HG03103 (cell line): ENCODE data around the gene CARD9.
"Not testable (repeated sequence)": the region's sequence is repeated elsewhere in the genome, so short reads cannot be mapped to it uniquely, and the experiment has no call there.

Experiments
- ATAC-seq: cut with Tn5 transposase; IDR thresholded peaks from one replicate; pipeline ENCODE4 v1.9.1; 2021; ENCODE audit warnings: low read depth; ENCODE audit not compliant: unreplicated experiment

The CARD9 gene

GRCh38 chr9:136373300-136374182 is at the start of gene CARD9:
TSS of gene CARD9 (minus strand) at chr9:136373669. CDS start at chr9:136372078, 1,591 bp downstream.
- no peak for ATAC-seq

GRCh38 chr9:136422876-136423275 is 49.4 kb upstream of the CARD9 start:
- no peak for ATAC-seq

- ATAC-seq = no peak
These were observed 48.3 kb upstream of the CARD9 start for GRCh38 chr9:136421791-136422190.

- ATAC-seq = no peak
These were observed 45.6 kb upstream of the CARD9 start for GRCh38 chr9:136419092-136419420.

GRCh38 chr9:136418182-136419091 is 45.0 kb upstream of the CARD9 start:
- no peak for ATAC-seq

- ATAC-seq = no peak
These were observed 43.4 kb upstream of the CARD9 start for GRCh38 chr9:136416914-136417313.

GRCh38 chr9:136416427-136416826 is 43.0 kb upstream of the CARD9 start:
- ATAC-seq = no peak

GRCh38 chr9:136412962-136413361 is 39.5 kb upstream of the CARD9 start:
- ATAC-seq = no peak

GRCh38 chr9:136411378-136411777 is 37.9 kb upstream of the CARD9 start:
- no peak for ATAC-seq

GRCh38 chr9:136410500-136411287 is 37.2 kb upstream of the CARD9 start, which contains the start of the genes ENTR1 and PMPCA:
TSS of gene ENTR1 (minus strand) at chr9:136410614. CDS start at chr9:136410397, 217 bp downstream.
TSS of gene PMPCA (plus strand) at chr9:136410658. CDS start at chr9:136410669, 11 bp downstream.
- peak; percentile 79 for ATAC-seq

GRCh38 chr9:136409557-136410455 is 36.3 kb upstream of the CARD9 start:
- no peak for ATAC-seq

- no peak for ATAC-seq
These were observed 34.4 kb upstream of the CARD9 start for GRCh38 chr9:136407911-136408310.

GRCh38 chr9:136407061-136407460 is 33.6 kb upstream of the CARD9 start:
- not testable (repeated sequence) for ATAC-seq

- not testable (repeated sequence) for ATAC-seq
These were observed 32.4 kb upstream of the CARD9 start for GRCh38 chr9:136405904-136406303.

GRCh38 chr9:136405481-136405880 is 32.0 kb upstream of the CARD9 start:
- no peak for ATAC-seq

- ATAC-seq = no peak
These were observed 31.3 kb upstream of the CARD9 start for GRCh38 chr9:136404801-136405136.

- ATAC-seq = no peak
These were observed 30.7 kb upstream of the CARD9 start for GRCh38 chr9:136403915-136404800.

- ATAC-seq = no peak
These were observed 30.1 kb upstream of the CARD9 start for GRCh38 chr9:136403538-136403914.

- no peak for ATAC-seq
These were observed 28.6 kb upstream of the CARD9 start for GRCh38 chr9:136402067-136402466.
